HG03565 (cell line): ENCODE measurements around the gene RNPEPL1.
"Not testable (repeated sequence)": the region's sequence is repeated elsewhere in the genome, so short reads cannot be mapped to it uniquely, and the experiment has no call there.

Experiments
- ATAC-seq: cut with Tn5 transposase; IDR thresholded peaks from one replicate; pipeline ENCODE4 v1.9.1; 2021; ENCODE audit warnings: mild to moderate bottlenecking, moderate library complexity; ENCODE audit not compliant: unreplicated experiment

The RNPEPL1 gene

DNA sequence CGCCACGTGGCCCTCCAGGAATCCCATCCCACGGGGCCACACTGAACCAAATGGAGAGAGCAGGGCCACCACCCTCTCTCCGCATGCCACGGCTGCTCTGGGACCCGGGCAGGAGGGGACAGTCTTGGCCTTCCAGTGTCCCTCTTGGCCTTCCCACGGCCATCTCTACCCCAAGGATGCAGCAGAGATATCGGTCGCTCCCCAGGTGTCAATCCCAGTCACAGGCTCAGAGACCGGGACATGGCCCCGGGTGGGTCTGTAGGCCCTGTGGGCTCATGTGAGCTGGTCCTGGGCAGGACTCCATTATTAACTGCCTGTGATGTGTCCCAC is 33.5 kb downstream of the RNPEPL1 start:
- no peak for ATAC-seq

DNA sequence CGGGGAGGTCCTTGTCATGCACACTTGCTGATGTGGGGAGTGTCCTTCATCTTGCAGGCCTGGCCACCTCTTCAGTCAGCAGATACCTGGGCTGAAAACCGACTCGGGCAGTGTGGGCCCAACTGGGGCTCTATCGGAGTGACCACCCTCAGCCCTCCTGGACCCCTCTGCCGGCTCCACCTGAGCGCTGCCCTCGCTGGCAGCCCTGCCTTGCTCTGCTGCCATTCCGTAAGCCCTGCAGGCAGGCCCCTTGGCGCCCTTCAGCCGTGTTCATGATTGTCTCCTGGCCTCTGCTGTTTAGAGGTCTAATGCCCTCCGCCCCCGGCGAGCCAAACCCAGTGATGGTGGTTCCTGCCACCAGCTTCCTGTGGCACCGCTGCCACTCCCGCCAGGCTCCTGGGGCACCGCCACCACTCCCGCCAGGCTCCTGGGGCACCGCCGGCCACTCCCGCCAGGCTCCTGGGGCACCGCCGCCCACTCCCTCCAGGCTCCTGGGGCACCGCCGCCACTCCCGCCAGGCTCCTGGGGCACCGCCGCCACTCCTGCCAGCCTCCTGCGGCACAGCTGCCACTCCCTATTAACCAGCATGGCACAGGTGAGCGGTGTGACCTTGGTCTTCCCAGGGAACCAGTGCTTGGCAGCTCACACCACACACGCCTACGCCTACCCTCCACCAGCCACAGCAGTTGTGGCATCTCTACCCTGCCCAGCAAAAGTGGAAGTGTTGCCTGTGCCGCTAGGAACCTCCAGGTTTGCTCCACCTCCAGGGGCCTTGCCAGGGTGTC is 34.2 kb downstream of the RNPEPL1 start:
- no peak for ATAC-seq

DNA sequence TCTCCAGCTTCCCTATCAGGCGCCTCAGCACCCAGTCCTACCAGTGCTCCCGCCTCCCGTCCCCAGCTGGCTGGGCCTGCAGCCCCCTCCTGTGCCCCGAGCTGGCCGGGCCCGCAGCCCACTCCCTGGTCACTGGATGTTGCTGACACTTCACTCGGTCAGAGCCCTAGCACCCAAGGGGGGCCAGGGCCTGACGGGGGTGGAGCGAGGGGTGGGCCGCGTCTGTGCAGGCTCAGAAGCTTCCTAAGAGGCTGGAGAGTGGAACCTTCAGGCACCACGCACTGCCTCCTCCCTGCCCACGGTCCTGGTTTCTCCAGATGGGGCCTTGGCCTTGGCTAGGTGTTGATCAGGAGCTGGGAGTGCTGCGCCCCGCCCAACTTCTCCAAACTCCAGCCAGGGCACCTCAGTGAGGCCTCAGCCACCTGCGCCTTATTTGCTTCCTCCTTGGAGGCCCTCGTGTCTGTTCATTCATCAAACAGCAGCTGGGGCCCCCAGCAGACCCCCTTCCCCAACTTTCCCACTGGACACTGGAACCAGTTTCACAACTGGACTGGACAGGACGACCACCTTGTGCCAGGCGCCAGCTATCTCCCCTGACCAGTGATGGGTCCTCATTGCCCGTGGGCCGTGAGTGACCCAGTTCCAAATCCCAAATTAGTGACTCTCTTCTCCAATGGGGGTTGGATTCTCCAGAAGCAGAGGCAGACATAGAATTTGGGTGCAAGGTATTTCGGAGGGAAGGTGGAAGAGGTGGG is 35.0 kb downstream of the RNPEPL1 start:
- no peak for ATAC-seq

DNA sequence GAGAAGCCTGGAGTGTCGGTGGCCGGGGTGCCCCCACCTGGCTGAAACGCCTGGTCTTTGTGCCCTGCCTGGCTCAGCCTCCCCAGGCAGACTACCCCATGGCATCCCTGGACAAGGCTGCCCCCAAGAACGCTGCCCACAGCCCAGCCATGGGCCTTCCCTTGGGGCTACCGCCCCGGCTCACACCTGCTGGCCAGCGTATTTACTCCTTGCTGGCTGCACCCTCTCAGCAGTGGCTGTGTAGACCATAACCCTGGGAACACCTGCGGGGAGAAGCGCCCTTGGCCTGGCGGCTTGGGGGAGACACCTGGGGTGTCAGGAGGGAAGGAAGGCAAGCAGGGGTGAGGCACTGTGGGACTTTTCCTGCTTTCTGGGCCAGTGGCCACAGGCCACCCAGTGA is 35.6 kb downstream of the RNPEPL1 start:
- ATAC-seq: no peak

DNA sequence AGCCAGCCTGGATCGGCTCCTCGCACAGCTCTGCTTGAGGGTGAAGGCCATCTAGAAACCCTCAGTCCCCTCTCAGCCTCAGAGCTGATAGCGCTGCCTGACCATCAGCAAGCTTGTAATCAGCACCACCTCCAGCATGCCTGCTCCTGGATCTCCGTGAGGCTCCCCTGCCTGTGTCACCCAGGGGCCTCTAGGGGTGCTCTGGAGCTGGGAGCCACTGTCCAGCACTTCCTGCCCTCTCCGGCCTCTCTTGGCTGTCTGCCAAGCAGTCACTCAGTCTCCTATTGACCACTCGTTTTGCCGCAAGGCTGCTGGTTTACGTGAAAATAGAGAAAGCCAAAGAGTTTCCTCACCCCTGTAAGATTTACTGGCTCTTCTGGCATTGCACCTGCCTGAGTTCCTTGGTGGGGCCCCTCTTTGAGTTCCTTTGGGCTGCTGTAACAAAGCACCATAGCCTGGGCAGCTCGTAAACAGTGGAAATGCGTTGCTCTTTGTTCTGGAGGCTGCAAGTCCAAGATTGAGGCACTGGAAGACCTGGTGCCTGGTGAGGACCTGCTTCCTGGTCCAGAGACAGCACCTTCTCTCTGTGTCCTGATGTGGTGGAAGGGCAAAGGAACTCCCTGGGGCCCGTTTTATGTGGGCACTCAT is 36.1 kb downstream of the RNPEPL1 start:
- no peak for ATAC-seq

DNA sequence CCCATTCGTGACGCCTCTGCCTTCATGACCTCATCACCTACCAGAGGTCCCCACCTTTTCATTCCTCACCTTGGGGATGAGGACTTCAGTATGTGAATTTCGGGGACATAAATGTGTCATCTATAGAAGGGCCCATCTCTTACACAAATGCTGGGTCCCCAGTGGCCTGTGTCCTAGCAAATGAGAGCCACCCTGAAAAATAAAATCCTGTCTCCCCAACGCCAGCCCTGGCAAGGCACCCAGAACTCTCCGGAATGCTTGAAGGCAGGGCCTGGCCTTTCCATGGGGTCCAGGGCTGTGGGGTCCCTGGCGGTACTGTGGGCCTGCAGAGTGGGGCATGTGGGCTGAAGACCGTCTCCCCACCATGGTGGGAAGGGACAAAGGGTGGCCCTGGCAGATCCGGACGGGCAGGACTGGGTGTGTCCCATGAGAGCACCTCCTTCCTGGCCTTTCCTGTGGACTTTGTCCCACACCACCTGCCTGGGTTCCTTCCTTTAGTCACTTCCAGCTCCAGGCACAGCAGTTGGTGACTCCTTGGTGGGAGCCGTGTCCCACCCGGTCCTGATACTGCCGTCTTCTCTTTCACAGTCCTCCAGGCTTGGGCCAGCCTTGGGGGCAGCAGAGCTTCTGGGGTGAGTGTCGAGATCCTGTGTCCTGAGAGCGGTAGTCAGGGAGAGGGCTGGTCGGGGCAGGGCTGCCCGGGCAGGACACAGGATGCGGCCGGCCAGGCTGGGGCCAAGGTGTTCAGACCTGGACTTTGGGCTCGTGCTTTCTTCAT is 36.8 kb downstream of the RNPEPL1 start:
- no peak for ATAC-seq

DNA sequence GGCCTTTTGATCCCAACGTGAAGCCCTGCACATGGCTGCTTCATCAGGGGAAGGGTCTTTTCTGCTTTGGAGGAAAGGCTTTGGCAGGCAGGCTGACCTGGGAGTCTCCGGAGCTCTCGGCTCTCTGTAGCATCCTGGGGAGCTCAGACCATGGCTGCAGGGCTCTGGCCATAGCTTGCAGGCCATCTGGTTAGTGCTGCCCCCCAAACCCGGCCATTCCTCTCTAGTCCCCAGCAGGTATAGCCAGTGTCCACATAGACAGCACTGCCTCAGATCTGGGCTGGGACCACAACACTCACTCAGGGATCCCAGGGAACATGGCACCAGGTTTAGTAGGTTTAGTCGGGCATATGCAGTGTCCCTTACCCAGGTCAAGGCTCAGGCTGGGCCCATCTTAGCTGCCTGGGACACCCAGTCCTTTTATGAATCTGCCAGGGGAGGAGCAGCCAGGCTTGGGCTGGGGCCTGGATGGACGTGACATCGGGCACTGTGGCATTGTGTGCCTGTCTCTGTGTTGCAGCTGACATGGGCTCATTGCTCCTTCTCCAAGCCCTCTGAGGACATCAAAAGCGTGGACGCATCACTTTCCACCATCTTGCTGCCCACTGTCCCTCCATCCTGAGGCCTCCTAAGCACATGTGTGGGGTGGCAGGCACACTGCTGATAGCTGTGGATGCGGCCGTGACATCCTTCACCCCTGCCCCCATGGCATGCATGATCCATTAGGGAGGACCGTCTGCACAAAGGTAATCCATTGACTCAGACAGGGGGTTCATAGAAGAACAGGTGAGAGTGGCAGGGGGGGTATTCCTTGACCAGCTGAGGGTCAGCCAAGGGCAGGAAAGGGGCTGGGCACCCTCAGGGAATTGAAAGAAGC is 37.8 kb downstream of the RNPEPL1 start:
- no peak for ATAC-seq

DNA sequence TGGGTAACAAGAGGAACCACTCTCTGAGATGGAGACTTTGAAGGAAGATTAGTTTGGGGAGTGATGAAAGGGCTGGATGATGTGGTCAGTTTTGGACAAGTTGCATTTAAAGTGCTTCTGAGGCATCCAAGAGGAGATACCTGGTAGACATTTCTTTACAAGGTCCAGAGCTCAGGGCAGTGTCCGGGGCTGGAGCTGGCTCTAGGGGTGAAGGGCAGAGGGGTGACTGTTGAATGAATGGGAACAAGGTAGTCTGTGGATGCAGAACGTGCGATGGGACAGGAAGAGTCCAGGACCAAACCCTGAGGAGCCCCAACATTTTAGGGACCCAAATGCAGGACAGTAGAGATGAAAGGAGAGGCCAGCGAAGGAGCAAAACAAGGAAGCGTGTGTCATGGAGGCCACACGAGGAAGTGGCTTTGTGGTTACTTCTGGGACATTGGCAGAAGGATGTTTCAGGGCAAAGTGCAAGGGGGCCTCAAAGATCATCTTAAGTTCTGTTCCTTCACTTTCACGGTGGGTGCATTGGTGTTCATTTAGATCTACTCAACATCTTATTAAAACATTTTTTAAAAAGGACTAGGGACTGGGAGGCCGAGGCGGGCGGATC is 43.4 kb downstream of the RNPEPL1 start:
- ATAC-seq: no peak

DNA sequence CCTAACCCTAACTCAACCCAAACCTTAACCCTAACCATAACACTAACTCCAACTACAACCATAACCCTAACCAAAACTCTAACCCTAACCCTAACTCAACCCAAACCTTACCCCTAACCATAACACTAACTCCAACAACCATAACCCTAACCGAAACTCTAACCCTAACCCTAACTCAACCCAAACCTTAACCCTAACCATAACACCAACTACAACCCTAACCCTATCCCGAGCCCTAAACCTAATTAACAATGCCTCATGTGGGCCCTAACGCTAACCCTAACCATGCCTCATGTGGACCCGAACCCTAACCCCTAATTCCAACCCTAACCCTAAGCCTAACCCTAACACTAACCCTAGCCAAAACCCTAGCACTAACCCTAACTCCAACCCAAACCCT is 45.5 kb downstream of the RNPEPL1 start:
- ATAC-seq: no peak

DNA sequence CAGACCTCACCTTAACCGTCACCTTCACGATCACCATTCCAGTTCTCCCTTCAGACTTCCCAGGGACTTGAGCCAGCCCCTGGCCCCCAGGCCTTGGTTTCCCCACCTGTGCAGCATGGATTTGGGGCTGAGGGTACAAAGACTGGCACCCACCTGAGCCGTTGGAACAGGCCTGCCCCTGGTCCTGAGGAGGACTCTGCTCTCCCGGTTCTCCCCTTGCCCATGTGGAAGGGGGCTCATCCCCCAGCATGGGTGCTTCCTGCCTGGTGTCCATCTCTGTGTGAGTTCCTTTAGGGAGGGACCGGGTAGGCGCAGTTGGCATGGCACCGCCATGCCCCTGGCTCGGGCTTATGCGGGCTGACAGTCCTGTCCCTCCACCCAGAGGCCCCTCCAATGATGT is 46.1 kb downstream of the RNPEPL1 start:
- ATAC-seq: no peak

DNA sequence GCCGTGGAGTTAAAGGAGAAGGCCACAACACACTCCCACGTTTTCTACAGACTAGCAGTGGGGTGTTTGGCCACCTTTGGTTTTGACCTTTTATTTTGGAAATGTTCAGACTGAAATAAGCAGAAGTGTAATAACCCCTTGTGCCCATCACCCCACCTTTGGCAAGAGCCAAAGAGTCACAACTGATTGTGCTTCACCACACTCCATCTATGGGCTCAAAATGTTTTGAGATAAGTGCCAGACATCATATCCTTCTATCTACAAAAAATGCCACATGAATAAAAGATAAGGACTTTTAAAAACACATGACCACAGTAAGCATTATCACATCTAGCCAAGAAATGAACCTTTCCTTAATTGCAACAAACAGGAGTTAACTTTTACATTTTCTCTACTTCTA is 47.1 kb downstream of the RNPEPL1 start:
- no peak for ATAC-seq

DNA sequence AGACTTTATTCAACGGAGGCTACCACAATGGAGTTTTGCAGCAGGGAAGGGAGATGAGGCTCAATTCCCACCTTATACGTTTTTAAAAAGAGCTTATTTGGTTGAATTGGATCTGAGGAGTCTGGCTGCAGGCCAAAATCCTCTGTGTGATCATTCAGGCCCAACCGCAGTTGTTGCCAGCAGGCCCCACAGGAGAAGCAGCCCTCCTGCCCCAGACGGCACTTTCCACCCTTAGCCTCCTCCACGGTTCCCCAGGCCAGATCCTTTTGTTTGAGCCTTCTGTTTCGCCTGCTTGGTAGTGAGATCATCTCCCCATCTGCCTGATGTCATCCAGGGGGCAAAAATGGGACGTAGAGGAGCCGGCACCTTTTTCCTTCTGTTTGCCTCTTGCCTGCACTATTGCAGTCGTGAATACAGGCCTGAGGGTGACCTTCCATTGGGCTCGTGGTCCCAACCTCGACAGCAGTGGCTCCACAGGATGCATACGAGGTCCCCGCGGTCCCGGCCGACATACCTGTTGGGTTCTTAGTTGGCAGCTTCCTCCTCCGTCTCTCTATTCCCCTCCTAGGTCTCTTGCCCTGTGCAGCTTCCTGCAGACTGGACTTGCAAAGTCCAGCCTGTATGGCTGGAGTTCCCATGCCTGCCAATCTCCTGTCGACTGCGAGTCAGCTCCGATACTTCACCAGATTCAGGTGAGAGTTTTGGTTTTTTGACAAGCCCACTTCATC is 47.7 kb downstream of the RNPEPL1 start:
- no peak for ATAC-seq

DNA sequence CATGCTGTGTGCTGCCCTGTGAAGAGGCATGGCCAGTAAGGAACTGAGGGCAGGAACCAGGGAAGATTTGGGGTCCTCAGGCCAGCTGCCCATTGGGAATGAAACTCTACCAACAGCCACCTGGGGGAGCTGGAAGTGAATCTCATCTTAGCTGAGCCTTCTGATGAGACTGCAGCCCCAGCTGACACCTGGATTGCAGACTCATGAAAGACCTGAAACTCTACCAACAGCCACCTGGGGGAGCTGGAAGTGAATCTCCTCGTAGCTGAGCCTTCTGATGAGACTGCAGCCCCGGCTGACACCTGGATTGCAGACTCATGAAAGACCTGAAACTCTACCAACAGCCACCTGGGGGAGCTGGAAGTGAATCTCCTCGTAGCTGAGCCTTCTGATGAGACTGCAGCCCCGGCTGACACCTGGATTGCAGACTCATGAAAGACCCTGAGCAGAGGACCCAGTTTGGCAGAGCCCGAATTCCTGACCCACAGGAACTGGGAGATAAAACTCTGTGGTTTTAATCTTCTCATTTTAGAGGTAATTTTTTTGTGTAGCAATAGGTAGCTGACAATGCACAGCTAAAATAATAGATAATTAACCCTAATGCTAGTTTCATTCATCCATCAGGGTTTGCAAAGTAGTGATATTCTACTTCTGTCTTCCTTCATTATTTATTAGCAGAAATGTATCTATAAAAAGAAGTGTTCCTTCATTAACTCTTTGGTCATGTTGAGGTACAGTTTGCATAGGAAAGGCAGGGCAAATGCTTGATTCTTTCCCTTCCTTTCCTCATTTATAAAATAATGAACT is 48.8 kb downstream of the RNPEPL1 start:
- ATAC-seq: not testable (repeated sequence)

DNA sequence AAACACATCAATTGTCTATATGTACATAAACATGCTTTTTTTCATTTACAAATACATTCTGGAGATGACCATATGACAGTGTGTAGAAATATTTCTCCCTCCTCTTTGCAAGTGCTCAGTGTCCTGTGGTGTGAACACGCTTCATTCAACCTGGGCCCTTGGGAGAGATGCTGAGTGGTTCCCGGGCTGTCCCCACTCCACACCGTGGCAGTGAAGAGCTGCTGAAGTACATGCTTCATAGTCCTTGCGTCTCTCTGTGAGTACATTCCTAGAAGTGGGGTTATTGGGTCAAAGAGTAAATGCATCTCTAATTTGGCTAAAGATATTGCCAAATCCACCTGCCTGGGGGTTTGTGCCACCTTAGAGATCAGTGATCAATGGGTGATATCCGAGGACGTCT is 50.5 kb downstream of the RNPEPL1 start:
- ATAC-seq: no peak

DNA sequence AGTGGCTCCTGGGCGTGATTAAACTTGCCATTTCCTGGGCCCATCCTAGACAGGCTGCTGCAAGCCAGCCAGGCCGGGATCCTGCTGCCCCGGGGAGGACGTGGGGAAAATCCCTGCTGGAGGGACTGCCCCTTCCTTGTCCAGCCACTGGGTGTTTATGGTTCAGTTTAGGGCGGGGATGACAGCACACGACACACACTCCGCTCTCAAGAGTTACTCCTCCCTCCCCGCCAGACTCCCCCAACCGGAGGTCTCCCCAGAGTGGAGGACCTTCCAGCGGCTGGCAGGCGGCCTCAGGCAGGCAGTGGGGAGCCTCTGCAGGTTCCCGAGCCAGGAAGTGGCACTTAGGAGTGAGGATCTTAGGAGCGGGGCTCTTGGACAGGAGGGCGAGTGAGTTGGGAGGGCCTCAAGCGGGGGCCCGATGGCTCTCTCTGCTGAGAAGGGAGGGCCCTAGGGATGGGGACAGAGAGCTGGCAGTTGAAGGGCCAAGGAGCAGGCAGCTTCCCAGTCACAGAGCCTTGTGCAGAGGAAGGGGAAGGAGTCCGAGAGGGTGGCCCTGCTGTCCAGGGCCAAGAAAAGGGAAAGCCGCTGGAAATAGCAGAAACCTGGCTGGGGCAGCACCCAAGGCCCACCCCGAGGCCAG is 51.3 kb downstream of the RNPEPL1 start:
- no peak for ATAC-seq

DNA sequence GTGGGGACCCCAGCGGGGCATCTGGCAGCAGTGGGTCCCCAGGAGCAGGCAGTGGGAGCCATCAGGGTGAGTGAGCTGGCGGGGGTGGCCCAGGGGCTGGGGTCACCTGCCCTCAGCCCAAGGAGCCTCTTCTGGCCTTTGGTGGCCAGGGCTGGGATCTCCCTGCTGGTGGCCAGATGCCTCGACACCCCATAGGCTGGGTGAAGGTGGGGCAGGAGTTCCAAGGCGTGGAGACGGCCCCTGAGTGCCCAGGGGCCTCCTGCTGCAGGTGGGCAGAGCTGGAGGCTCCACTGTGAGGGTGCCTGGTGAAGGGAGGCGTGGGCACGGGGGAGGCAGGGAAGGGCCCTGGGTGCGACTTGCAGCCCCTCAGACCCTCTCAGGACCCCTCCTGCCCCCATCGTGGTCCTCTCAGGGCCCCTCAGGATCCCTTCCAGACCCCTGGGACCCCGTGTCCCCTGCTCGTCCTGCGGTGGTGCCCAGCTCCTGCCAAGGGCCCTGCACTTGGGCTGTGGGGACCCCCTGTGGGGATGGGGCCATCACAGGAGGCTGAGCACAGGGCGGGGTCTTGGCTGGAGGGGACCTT is 52.0 kb downstream of the RNPEPL1 start:
- no peak for ATAC-seq

DNA sequence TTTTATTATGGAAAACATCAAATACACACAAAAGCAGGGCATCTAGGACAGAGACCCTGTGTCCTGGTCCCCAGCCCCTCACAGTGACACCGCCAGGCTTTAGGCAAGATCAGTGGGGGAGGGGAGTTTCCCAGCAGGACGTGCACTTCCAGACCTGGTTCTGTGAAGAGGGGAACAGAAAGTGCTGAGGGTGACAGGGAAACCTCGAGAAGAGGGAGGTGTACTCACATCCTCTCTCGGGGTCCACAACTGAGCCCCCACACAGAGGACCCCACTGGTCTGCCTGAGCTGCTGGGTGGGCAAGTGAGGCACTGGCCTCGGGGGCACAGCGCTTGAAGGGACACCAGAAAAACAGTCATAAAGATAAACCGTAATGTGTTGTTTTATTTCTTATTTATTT is 52.6 kb downstream of the RNPEPL1 start:
- no peak for ATAC-seq

DNA sequence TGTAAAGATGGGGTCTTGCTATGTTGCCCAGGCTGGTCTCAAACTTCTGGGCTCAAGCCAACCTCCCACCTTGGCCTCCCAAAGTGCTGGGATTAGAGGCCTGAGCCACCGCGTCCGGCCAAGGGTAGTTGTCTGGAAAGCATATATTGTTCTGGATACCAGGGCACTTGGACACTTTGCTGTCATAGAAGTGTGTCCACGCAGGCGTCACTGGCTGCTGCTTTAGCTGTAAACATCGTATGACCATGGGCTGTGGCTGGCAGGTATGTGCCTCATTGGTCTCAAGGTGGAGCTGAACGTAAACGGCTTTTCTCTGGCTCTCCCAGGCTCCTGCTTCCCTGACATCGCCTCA is 53.8 kb downstream of the RNPEPL1 start:
- no peak for ATAC-seq
